Measurements from ENCODE around the gene HAUS7.

DNA sequence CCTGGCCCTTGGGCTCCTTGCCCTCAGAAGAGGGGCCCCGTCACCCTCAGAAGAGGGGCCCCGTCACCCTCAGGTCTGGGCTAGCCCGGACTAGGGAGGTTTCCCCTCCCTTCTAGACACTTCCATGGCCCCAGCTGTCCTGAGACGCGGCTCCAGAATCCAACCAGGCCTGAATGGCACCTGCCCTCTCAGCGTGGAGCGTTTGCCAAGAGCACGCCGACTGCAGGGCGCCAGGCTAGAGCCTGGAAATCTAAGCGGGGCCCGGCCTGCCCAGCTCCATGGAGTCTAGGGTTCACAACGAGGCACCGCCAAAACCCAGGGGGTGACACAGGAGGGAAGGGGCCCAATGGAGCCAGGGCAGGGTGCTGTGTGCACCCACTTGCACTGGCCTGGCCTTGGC is 39.2 kb upstream of the HAUS7 start:
- TF ChIP-seq, protein P1, sequence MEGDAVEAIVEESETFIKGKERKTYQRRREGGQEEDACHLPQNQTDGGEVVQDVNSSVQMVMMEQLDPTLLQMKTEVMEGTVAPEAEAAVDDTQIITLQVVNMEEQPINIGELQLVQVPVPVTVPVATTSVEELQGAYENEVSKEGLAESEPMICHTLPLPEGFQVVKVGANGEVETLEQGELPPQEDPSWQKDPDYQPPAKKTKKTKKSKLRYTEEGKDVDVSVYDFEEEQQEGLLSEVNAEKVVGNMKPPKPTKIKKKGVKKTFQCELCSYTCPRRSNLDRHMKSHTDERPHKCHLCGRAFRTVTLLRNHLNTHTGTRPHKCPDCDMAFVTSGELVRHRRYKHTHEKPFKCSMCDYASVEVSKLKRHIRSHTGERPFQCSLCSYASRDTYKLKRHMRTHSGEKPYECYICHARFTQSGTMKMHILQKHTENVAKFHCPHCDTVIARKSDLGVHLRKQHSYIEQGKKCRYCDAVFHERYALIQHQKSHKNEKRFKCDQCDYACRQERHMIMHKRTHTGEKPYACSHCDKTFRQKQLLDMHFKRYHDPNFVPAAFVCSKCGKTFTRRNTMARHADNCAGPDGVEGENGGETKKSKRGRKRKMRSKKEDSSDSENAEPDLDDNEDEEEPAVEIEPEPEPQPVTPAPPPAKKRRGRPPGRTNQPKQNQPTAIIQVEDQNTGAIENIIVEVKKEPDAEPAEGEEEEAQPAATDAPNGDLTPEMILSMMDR (conservative IDR thresholded peaks at IDR 0.05) = no peak
- no peak for TF ChIP-seq EZH2 (IDR thresholded peaks at IDR 0.05; ENCODE audit: low read depth)
